Choroid plexus epithelial cell (primary cell): ENCODE data around the gene CD320.

Experiments
- DNase-seq: peaks from one replicate; pipeline ENCODE4 v3.0.0-alpha.2; 2010; ENCODE audit warnings: low read depth
- H3K4me3 ChIP-seq: 2 replicates; pipeline ENCODE4 v1.5.1; 2011; ENCODE audit warnings: low read depth, mild to moderate bottlenecking, control low read depth, low read length, moderate library complexity
- TF ChIP-seq, protein P1 (sequence below): conservative IDR thresholded peaks from 2 replicates; pipeline ENCODE4 v1.5.1; 2011; ENCODE audit warnings: low read depth, mild to moderate bottlenecking, control low read depth, inconsistent platforms, low read length, moderate library complexity

CD320 gene

GRCh38 chr19:8311461-8312260 is 3.5 kb upstream of the CD320 start:
- TF ChIP-seq, protein P1, sequence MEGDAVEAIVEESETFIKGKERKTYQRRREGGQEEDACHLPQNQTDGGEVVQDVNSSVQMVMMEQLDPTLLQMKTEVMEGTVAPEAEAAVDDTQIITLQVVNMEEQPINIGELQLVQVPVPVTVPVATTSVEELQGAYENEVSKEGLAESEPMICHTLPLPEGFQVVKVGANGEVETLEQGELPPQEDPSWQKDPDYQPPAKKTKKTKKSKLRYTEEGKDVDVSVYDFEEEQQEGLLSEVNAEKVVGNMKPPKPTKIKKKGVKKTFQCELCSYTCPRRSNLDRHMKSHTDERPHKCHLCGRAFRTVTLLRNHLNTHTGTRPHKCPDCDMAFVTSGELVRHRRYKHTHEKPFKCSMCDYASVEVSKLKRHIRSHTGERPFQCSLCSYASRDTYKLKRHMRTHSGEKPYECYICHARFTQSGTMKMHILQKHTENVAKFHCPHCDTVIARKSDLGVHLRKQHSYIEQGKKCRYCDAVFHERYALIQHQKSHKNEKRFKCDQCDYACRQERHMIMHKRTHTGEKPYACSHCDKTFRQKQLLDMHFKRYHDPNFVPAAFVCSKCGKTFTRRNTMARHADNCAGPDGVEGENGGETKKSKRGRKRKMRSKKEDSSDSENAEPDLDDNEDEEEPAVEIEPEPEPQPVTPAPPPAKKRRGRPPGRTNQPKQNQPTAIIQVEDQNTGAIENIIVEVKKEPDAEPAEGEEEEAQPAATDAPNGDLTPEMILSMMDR, result no peak
- DNase-seq, result no peak
- no peak overlapping the region for H3K4me3 ChIP-seq

DNA sequence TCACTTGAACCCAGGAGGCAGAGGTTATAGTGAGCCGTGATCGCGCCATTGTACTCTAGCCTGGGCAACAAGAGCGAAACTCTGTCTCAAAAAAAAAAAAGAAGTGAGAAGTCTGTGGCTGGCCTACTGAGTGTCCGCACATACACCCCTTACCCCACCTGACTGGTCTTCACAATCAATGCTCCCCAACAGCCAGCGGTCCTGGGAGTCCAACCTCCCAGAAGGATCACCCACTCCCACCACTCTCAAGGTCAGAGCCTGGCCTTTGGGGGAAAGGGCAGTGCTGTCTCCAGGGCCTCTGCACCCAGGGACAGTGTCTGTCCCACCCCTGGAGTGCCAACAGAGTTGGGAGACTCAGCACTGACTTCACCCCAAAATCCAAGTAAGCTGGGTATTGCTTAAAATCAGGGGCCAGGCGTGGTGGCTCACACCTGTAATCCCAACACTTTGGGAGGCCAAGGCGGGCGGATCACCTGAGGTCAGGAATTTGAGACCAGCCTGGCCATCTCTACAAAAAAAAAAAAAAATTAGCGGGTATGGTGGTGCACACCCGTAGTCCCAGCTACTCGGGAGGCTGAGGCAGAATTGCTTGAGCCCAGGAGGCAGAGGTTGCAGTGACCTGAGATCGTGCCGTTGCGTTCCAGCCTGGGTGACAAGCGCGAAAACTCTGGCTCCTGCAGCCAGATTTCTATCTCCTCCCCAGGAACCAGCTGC is 2.3 kb upstream of the CD320 start:
- DNase-seq, result no peak
- TF ChIP-seq, protein P1, result no peak
- H3K4me3 ChIP-seq, result no peak overlapping the region

DNA sequence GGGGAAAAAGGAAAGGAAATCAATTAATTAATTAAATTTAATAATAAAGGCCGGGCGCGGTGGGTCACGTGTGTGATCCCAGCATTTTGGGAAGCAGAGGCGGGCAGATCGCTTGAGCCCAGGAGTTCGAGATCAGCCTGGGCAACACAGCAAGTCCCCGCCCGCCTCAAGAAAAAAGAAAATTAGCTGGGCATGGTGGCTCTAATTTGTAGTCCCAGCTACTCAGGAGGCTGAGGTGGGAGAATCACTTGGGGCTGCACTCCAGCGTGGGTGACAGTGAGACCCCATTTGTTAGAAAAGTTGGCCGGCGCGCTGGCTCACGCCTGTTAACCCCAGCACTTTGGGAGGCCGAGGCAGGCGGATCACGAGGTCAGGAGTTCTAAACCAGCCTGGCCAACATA is 733 bp upstream of the CD320 start:
- DNase-seq, result no peak
- TF ChIP-seq, protein P1, result no peak
- H3K4me3 ChIP-seq, result peak overlapping the region; percentile 67

GRCh38 chr19:8307400-8307964 is 676 bp downstream of the CD320 start:
- DNase-seq, result no peak
- TF ChIP-seq, protein P1, result no peak

DNA sequence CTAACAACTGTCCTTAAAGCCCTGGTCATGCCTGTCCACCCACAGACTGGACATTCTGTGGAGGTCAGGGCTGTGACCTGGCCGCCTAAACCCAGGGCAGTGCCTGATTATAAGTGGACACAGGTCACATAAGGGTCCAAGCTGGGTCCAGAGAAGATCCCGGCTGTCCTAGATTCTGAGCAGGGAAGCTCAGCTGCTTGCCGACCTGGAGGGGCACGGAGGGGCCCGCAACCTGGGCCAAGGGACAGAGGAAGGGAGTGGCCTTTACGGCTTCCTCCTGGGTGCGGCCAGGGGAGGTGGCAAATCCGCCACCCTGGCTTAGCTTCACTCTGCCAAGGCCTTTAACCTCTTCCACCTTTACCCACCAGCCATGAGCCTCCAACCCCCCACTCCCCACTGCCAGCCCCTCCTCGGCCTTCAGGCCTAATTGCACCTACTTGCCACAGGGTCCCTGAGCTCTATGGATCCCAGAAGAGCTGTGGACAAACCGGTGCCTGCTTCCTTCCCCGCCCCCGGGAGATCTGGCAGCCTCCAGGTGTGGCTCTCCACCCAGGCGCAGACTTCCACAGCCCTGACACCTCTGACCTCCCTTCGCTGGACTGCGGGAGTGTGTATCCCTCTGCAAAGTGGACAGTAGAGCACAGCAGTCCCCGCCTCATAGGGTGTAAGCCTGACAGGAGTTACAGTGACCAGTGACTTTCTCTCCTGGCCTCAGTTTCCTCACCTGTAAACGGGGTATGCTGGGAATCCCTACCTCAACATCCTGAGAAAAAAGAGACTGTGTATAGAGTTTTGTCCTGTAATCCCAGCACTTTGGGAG is 1.7 kb downstream of the CD320 start:
- DNase-seq, result no peak
- no peak overlapping the region for H3K4me3 ChIP-seq
- TF ChIP-seq, protein P1, result no peak

More at GRCh38 chr19:8307400-8307964, 676 bp downstream of the CD320 start:
- H3K4me3 ChIP-seq, result peak overlapping the region; percentile 67

DNA sequence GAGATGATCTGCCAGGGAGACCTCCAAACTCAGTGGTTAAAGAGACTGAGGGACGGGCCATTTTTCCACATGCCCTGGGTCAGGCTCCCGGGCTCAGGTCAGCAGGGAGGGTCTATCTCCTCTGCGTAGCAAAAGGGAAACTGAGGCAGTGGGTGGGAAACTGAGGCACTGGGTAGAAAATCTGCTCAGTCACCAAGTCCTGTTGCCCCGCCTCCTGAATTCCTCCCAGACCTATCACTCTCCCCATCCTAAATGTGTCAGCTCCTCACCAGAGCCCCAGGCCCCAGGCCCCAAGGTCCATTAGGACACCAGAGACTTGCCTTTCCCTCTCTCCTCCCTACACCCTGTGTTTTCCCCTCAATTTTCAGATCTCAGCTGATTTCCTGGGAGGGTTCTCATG is 2.4 kb downstream of the CD320 start:
- TF ChIP-seq, protein P1, result no peak
- DNase-seq, result no peak
- no peak overlapping the region for H3K4me3 ChIP-seq
